HFF-Myc (cell line): ENCODE data around the gene LYL1.

ENCODE experiments used
- DNase-seq: peaks from one replicate; pipeline ENCODE4 v3.0.0-alpha.2; 2011; ENCODE audit warnings: low read depth; ENCODE audit errors: extremely low read depth
- H3K4me3 ChIP-seq: replicated peaks from 2 replicates; pipeline ENCODE4 v1.5.1; 2011; ENCODE audit warnings: low read depth, mild to moderate bottlenecking, control low read depth, low read length
- TF ChIP-seq, protein P1 (sequence below): IDR thresholded peaks from 2 replicates; pipeline ENCODE4 v1.5.1; 2012; ENCODE audit warnings: mild to moderate bottlenecking, low read depth, low read length, control low read depth; ENCODE audit errors: missing control alignments

The LYL1 gene

DNA sequence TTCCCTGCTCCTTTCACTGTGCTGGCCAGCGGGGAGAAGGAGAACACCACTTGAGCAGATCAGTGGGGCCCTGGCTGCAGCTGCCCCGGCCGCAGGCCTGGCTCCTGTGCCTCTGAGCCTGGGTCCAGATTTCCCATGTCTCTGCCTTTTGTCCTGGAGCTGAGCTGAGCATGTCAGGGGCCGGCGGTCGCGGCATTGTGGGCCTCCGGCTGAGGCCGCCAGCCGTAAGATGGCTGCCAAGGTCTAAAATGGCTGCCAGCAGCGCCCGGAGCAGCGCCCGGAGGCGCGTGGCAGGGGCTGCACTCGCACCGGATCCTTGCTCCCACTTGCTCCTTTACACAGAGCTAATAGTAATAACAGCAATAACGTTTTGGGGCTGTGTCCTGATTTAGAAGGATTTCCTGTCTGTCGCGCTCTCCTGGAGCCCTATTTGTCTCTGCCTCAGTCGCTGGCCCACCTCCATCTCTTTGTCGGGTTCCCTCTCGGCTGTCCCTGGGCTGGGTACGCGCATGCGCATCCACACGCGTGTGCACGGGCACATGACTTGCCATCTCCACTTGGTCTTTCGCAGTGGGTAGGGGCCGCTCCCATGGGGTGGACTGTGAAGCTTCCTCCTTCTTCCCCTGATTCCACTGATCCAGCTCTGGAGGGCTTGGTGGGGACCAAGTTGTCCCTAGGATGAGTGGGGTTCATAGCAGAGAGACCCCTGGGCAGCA, 32.1 kb downstream of the LYL1 start:
- no peak overlapping the region for H3K4me3 ChIP-seq
- no peak for DNase-seq
- TF ChIP-seq, protein P1, sequence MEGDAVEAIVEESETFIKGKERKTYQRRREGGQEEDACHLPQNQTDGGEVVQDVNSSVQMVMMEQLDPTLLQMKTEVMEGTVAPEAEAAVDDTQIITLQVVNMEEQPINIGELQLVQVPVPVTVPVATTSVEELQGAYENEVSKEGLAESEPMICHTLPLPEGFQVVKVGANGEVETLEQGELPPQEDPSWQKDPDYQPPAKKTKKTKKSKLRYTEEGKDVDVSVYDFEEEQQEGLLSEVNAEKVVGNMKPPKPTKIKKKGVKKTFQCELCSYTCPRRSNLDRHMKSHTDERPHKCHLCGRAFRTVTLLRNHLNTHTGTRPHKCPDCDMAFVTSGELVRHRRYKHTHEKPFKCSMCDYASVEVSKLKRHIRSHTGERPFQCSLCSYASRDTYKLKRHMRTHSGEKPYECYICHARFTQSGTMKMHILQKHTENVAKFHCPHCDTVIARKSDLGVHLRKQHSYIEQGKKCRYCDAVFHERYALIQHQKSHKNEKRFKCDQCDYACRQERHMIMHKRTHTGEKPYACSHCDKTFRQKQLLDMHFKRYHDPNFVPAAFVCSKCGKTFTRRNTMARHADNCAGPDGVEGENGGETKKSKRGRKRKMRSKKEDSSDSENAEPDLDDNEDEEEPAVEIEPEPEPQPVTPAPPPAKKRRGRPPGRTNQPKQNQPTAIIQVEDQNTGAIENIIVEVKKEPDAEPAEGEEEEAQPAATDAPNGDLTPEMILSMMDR = no peak

DNA sequence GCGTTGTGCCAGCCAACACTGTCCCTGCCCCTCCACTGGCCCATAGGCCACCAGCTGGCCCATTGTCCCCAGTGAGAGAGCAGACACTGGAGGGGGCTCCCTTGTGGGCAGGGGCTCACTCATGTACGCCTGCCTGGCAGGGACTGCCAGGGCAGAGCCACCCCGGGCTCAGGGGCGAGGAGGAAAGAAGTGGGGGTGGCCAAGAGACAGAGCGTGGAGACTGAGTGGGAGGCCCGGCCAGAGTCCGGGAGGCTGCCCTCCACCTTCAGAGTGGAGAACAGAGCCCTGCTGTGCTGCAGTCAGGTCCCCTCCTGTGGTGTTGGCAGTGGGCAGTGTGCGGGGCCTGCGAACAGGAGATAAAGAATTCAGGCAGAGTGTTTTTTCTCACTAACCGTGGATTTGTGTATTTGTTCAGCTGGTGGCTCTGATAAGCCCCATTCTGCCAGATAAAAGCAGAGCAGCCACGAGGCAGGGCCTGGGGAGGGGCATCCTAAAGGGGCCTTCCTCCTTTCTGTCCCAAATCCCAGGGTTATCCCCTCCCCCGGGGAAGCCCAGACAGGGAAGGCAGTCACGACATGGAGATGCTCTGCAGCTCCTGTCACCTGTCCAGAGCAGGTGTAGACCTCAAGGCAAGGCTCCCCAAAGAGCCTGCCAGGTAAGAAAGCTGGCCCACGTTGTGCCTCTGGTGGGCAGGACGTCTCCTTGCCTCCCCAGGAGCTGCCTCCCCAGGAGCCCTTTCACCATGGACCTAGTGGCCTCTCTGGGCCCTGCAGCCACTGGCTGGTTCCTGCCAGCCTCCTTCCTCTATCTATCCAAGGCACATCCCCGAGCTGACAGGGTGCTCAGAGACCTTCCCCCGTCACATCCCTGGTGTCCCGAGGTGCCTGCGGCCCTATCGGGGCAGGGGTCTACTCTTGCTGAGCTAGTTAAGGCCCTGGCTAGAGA, 33.0 kb downstream of the LYL1 start:
- H3K4me3 ChIP-seq = no peak overlapping the region
- TF ChIP-seq, protein P1 = no peak
- DNase-seq = no peak

DNA sequence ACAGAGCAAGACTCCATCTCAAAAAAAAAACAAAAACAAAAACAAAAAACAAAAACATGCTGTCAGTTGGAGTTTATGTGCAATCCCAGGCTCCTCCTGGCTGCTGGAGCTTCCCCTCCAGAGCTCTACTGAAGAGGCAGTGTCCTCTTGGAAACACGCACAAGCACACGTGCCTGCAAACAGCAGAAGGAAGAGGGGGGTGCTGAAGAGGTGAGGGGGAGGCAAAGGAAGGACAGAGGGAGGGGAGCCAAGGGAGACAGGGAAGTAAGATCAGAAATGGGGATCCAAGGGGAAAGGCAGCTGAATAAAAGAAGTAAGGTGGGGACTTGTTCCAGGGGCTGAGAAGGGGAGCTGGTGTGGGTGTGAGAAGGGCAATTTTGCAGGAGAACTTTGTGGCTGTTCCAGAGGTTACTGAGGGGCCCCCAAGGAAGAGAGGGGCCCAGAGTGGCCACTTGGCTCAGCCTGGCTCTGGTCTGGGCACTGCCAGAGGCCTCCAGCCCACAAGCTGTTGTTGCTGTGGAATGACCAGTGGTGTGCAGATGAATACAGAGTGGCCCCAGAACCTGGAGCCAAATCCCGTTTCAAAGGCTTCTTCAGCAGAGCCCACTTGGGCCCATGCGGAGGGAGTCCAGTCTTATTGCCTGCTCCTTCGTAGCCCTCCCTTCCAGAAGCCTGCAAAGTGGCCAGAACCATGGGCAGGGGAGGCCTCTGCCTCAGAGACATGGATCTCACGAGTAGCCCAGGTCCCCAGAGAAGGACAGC, 34.4 kb downstream of the LYL1 start:
- no peak for DNase-seq
- no peak overlapping the region for H3K4me3 ChIP-seq
- TF ChIP-seq, protein P1 = no peak

DNA sequence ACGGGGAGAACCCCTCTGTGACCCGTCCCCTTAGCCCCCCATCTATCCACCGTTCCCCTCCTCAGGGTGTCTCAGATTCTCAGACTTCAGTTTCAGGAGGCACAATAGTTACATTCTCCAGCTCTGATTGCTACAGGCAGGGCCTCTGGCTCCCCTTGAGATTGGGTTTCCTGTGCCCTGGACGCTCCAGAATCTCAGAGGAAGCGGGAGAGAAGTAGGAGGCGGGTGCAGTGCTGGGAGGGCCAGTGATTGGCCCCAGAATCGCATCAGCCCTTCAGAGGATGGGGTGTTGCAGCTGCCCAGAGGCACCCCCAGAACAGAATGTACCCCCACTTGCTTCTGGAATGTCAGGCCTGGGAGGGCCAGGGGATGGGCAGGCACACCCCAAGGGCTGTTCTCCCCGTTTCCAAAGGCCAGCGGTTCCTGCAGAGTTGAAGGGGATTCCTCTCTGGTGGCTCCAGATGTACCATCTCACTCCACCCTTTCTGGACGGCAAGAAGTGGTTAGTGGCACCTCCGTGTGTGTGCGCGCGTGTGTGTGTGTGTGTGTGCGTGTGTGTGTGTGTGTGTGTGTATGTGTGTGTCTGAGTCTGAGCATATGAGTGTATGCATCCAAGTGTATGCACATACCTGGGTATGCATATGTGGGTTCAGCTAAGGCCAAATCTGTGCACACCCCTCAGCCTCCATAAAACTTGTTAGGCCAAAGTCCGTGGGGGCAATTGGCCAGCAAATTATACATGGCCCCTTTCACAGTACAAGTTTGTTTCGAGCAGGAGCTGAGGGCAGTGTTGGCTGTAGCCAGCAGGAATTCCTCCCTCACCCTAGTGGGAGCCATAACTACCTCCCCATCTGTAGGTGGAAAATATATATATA, 35.5 kb downstream of the LYL1 start:
- TF ChIP-seq, protein P1 = no peak
- DNase-seq = no peak
- no peak overlapping the region for H3K4me3 ChIP-seq

DNA sequence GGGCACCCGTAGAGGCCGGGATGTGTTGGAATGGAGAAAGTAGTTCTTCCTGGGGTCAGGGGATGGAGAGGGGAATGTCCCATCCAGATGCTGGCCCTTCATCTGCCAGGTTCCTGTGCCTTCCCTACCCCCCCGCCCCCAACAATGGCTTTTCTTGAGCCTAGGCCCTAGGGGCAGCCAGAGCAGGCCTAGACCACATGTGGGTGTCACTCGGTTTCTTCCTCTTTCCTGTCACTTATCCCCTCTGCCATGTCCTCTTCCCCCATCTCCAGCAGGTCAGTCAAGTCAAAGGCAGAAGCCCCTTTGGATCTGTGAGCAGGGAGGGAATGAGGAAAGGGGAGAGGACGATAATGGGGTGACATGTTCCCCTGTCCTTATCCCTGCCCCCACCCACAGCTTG, 36.4 kb downstream of the LYL1 start:
- H3K4me3 ChIP-seq = no peak overlapping the region
- TF ChIP-seq, protein P1 = no peak
- DNase-seq = no peak

DNA sequence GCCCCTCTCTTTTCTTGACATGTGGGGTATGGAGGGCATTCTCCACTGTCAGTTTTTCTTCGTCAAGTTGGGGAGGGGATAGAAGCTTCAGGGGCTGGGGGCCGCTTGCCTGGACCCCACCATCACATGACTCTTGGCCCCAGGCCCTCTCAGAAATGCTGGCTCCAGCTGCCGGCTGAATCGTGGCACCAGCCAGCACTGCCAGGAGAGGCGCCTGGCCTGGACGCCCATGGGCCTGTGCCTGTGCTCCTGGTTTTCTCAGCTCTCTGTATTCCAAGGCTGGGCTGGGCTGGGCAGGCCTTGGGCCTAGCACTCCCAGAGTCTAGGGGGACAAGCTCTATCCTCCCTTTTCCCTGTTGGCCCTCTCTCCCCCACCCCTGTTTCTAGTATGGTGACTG, 38.6 kb downstream of the LYL1 start:
- TF ChIP-seq, protein P1 = no peak
- H3K4me3 ChIP-seq = no peak overlapping the region
- no peak for DNase-seq
